Smooth muscle cell (in vitro differentiated cells): ENCODE results near the gene MTFP1. TPM values are rescaled to one million over a fixed set of nuclear protein-coding genes. Genes with fewer than 3 reads are reported as not detected.
A peak's percentile ranks its signal among the peaks of the same experiment; 100 is the strongest.

Experiments
- DNase-seq: peaks from one replicate; lab custom pipeline; 2025; ENCODE audit not compliant: unreplicated experiment; lab: John Stamatoyannopoulos, UW
- H2AFZ ChIP-seq: fragments of 200-600 bp; sonication (generic); 2 replicates; pipeline ENCODE4 v1.6.0; 2016; ENCODE audit warnings: antibody characterized with exemption, low read depth, mild to moderate bottlenecking
- H3F3A ChIP-seq: fragments of 200-600 bp; sonication (generic); 2 replicates; pipeline ENCODE4 v1.6.0; 2017; ENCODE audit warnings: antibody characterized with exemption, low read depth
- H3K27ac ChIP-seq: fragments of 200-600 bp; sonication (generic); 2 replicates; pipeline ENCODE4 v1.5.1; 2016; ENCODE audit warnings: low read depth, mild to moderate bottlenecking
- H3K27me3 ChIP-seq: fragments of 200-600 bp; sonication (generic); 2 replicates; pipeline ENCODE4 v1.6.1; 2016; ENCODE audit warnings: low read depth, mild to moderate bottlenecking
- H3K36me3 ChIP-seq: fragments of 200-600 bp; sonication (generic); 2 replicates; pipeline ENCODE4 v1.5.1; 2016; ENCODE audit warnings: low read depth
- H3K4me1 ChIP-seq: fragments of 200-600 bp; sonication (generic); 2 replicates; pipeline ENCODE4 v1.5.1; 2016; ENCODE audit warnings: low read depth
- H3K4me2 ChIP-seq: fragments of 200-600 bp; sonication (generic); 2 replicates; pipeline ENCODE4 v1.6.0; 2016; ENCODE audit warnings: mild to moderate bottlenecking
- H3K4me3 ChIP-seq: fragments of 200-600 bp; sonication (generic); 2 replicates; pipeline ENCODE4 v1.5.1; 2016; ENCODE audit warnings: mild to moderate bottlenecking
- H3K79me2 ChIP-seq: fragments of 200-600 bp; sonication (generic); 2 replicates; pipeline ENCODE4 v1.6.0; 2016; ENCODE audit warnings: low read depth, mild to moderate bottlenecking
- H3K9ac ChIP-seq: fragments of 200-600 bp; sonication (generic); 2 replicates; pipeline ENCODE4 v1.6.0; 2016; ENCODE audit warnings: low read depth
- H3K9me3 ChIP-seq: fragments of 200-600 bp; sonication (generic); replicated peaks from 2 replicates; pipeline ENCODE4 v1.5.1; 2016; ENCODE audit warnings: low read depth
- H4K20me1 ChIP-seq: fragments of 200-600 bp; sonication (generic); 2 replicates; pipeline ENCODE4 v1.6.0; 2016; ENCODE audit warnings: low read depth
- CTCF ChIP-seq: fragments of 200-600 bp; sonication (generic); IDR thresholded peaks from 2 replicates; pipeline ENCODE4 v1.5.1; 2017; ENCODE audit warnings: borderline replicate concordance, mild to moderate bottlenecking, antibody characterized with exemption; ENCODE audit not compliant: insufficient read depth, poor library complexity, severe bottlenecking
- WGBS: methylation state at CpG from one replicate; pipeline ENCODE4 v1.1.7; 2016; ENCODE audit warnings: low lambda C conversion rate; 5-methylcytosine and 5-hydroxymethylcytosine counted together
- polyA plus RNA-seq: library from polyadenylated mRNA; unstranded; fragments of >200 nt; fragmentation: Nextera tagmentation; extraction: Ambion mirVana; gene quantifications from 2 replicates; pipeline ENCODE4 v1.2.1, GENCODE V29; 2016
- total RNA-seq: library from RNA; depleted of rRNA; stranded (reverse); fragments of >200 nt; gene quantifications from 2 replicates; pipeline ENCODE4 v1.2.3, GENCODE V29; 2014

The MTFP1 gene
- total and polyA plus RNA-seq, 2 experiments from 2014 or later: 14.4 to 30.9 TPM

GRCh38 chr22:30422481-30423300, 2.9 kb upstream of the MTFP1 start:
- Histone ChIP-seq H3K79me2 (no peaks in the 10 kb centered on the region), H3F3A (peaks cover 20% of the 10 kb centered on the region), H3K36me3 (no peaks in the 10 kb centered on the region), H3K27ac (peak overlapping the region; percentile 98), H2AFZ (peak overlapping the region; percentile 29), H3K9me3 (no peaks in the 10 kb centered on the region), H4K20me1 (no peaks in the 10 kb centered on the region), H3K4me3 (peak overlapping the region; percentile 57), H3K4me1 (peaks cover 23% of the 10 kb centered on the region), H3K27me3 (no peaks in the 10 kb centered on the region), H3K9ac (peak overlapping the region; percentile 89), H3K4me2 (peak overlapping the region; percentile 83)
- DNase-seq: peak; percentile 61
- 25% methylated on average over 18 of the region's 18 CpGs for WGBS
- no peak for TF ChIP-seq CTCF

DNA sequence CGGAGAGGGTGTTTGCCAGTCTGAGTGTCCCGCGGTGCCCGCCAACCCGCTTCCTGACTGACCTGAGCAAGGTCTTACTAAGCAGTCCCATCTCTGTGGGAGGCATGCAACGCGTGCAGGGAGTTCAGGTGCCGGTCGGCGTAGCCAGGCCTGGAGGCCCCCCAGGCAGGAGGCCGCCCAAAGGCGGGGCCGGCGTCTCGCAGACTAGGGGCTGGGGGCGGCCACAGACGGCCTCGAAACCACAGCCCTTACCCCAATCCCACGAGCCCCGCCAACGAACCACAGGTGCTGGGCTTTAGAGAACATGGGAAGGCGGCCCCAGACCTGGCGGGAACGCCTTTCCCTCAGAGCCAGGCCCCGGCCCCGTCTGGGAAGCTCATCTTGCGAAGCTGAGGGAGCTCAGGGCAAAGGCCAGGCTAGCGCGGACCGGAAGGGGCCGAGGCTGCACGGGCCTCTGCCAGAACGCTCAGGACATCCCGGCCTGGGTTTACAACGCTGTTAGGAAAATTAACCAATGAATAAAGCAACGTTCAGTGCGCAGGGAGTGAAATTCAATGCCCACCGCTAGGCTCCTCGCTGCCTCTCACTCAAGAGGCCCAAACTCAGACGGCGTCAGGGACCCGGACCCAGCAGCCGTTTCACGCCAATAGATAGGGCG, 2.1 kb upstream of the MTFP1 start:
- peak overlapping the region; percentile 29 for H2AFZ ChIP-seq
- peak overlapping the region; percentile 83 for H3K4me2 ChIP-seq
- WGBS: 1% methylated on average over 45 of the region's 45 CpGs
- no peaks in the 10 kb centered on the region for H3K79me2 ChIP-seq
- peaks cover 23% of the 10 kb centered on the region for H3K4me1 ChIP-seq
- H4K20me1 ChIP-seq: no peaks in the 10 kb centered on the region
- peak overlapping the region; percentile 98 for H3K27ac ChIP-seq
- peaks cover 20% of the 10 kb centered on the region for H3F3A ChIP-seq
- DNase-seq: peak; percentile 63
- no peak for TF ChIP-seq CTCF
- no peaks in the 10 kb centered on the region for H3K9me3 ChIP-seq
- H3K36me3 ChIP-seq: no peaks in the 10 kb centered on the region
- H3K9ac ChIP-seq: peak overlapping the region; percentile 85
- H3K27me3 ChIP-seq: no peaks in the 10 kb centered on the region
- H3K4me3 ChIP-seq: peak overlapping the region; percentile 57

DNA sequence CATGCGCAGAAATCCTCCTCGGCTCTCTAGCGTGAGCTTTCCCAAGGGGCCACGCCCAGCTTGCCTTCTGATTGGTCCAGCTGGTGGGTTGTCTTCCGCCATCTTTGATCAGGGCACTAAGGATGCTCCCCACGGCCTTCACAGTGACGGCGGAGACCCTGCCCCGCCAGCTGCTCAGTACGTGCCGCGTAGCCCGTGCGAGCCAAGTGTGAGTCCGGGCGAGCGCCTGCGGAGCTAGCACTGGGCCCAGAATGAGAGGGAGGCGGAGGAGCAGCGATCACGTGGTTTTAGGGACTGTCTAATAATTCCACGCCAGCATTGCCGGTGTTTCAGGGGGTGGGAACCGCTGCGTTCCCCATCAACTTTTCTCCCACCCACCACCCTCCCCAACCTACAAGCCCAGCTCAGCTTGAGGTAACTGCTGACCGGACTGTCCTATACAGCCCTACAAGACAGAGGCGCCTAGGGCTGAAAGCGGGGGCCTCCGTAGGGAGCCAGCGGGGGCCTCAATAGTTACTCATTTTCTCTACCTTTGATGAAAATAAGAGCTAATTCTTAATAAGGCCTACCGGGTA, 1.5 kb upstream of the MTFP1 start:
- peak overlapping the region; percentile 85 for H3K9ac ChIP-seq
- H3K9me3 ChIP-seq: no peaks in the 10 kb centered on the region
- no peaks in the 10 kb centered on the region for H3K36me3 ChIP-seq
- DNase-seq: peak; percentile 86
- peak overlapping the region; percentile 87 for H3K4me2 ChIP-seq
- H3K4me1 ChIP-seq: peaks cover 23% of the 10 kb centered on the region
- H3K27me3 ChIP-seq: no peaks in the 10 kb centered on the region
- H3K4me3 ChIP-seq: peak overlapping the region; percentile 57
- H2AFZ ChIP-seq: peak overlapping the region; percentile 63
- TF ChIP-seq CTCF: no peak
- no peaks in the 10 kb centered on the region for H3K79me2 ChIP-seq
- 1% methylated on average over 31 of the region's 31 CpGs for WGBS
- H4K20me1 ChIP-seq: no peaks in the 10 kb centered on the region
- peak overlapping the region; percentile 98 for H3K27ac ChIP-seq
- H3F3A ChIP-seq: peaks cover 20% of the 10 kb centered on the region
